Prostate gland (tissue), 2 donors: ENCODE results near the gene NRXN2.

Source experiments
- CTCF ChIP-seq, 4 experiments: fragments of 200-600 bp in 2 of 4; fragments of 450-650 bp in 2 of 4; sonication (generic) in 2 of 4; IDR thresholded peaks; 1 replicate in 3 of 4; 2 replicates in 1 of 4; pipeline ENCODE4 v1.5.1; 2016 to 2019; ENCODE audit warnings: antibody characterized with exemption in 4 of 4, mild to moderate bottlenecking in 2 of 4, moderate library complexity in 2 of 4
- POLR2A ChIP-seq: fragments of 450-650 bp; IDR thresholded peaks from one replicate; pipeline ENCODE4 v1.6.1; 2016; ENCODE audit warnings: antibody characterized with exemption, mild to moderate bottlenecking

- TF ChIP-seq CTCF (IDR thresholded peaks at IDR 0.05) (no peak), POLR2A (no peak)
Measured at GRCh38 chr11:64619811-64620380, 103.1 kb downstream of the NRXN2 start.
